ENCODE measurements around the gene LIN28A.

Gene LIN28A

DNA sequence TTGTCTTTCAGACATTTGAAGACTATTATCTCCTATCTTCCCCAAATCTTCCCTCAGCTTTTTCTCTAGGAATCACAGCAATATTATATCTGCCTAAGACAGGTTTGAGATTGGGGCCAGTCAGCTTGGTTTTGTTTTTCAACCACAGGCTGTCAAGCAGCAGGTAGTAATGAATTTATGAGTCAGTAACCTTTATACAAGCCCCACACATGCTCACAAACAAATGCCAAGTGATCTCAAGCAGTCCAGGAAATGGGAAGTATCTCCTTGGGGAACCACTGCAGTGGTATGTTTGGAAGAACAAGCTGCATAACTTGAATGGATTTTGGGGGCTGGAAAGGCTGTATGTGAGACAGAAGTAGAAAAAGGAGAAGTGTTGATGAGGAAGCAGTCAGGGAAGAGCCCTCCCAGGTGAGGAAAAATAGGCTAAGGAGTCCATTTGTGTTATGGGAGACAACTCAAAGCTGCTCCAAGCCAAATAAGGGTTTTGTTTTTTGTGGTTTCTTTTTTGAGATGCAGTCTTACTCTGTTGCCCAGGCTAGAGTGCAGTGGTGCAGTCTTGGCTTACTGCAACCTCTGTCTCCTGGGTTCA lies 23.6 kb downstream of the LIN28A start:
- no peak for DNase-seq (ENCODE audit: low read depth)

DNA sequence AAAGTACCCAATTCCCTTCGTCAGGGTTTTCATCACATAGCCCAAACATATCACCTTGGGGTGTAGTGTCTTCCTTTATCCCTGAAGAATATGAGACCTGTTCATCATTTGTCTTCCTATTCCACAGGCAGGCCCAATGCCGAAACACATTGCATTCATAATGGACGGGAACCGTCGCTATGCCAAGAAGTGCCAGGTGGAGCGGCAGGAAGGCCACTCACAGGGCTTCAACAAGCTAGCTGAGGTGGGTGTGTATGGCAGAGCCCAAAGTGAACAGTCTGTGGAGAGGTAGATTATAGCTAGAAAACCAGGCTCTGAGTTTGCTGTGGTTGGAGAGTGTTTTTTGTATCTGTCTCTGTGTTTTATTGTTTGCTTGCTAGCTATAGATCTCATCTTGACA lies 27.4 kb downstream of the LIN28A start:
- DNase-seq (ENCODE audit: low read depth) = no peak

DNA sequence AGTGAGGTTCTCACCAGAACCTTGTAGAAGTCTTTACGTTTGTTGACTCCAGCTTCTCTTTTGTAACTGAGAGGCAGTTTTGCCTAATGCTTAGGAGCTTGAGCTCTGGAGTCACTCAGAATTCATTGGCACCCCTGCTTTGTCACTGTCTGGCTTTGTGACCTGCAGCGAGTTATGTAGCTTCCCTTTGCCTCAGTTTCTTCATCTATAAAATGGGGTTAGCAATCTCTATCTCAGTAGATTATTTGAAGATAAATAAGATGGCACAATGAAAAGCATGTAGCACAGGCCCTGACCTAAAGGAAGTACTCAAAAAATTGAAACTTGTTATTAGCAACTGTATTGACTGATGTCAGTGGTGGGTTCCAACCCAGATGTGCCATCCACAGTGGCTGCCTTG lies 29.6 kb downstream of the LIN28A start:
- no peak for DNase-seq (ENCODE audit: low read depth)

DNA sequence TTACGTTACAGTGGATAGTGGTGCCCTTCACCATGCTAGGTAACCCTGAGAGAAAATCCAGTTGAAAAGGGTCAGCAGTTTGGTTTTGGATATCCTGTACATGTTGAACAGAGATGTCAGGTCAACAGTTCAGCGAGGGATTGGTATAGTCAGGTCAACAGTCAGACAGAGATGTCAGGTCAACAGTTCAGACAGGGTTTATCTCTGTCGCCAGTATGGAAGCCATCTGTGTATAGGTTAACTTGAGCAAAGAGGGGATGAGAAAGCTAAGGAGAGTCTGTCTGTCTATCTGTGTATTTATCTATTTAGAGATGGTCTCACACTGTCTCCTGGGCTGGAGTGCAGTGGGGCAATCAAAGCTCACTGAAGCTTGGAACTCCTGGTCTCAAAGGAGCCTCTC lies 39.3 kb downstream of the LIN28A start:
- no peak for DNase-seq (ENCODE audit: low read depth)

DNA sequence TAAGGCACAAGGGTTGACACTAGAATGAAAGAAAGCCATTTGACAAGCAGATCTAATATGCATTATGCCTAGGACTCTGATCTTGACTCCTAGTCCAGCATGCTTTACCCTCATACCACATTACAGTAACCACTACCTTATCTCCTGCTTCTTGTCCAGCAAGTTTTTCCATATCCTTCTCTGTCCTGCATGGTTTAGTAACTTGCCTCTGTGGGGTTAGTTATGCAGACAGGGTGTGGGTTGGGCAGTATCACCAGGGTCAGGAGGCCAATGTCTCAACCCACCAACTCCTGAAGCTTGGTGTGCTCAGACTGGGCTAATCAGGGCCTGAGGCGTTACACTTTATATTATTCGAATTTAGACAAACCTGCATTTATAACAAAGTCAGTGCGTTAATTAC lies 40.3 kb downstream of the LIN28A start:
- no peak for DNase-seq (ENCODE audit: low read depth)

DNA sequence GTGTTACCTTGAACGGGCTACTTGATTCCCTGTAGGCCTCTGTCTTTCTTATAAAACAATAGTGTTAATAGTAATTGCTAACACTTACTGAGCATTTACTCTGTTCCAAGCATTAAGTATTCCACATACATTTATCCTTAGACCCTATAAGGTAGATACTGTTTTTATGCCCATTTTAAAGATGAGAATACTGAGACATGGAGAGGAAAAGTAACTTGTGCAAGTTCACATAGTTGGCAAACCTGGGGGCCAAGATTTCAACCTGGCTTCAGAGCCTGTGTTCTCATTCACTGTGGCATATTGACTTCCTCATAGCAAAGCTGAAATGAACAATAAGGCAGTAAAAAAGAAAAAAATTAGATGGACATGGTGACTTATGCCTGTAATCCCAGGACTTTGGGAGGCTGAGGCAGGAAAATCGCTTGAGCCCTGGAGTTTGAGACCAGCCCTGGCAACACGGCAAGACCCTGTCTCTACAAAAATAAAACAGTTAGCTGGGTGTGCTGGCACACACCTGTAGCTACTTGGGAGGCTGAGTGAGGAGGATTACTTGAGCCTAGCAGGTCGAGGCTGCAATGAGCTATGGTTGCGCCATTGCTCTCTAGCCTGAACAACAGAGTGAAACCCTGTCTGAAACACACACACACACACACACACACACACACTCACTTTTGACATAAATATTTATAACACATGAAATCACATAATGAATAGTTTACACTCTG lies 42.0 kb downstream of the LIN28A start:
- DNase-seq (ENCODE audit: low read depth) = no peak

DNA sequence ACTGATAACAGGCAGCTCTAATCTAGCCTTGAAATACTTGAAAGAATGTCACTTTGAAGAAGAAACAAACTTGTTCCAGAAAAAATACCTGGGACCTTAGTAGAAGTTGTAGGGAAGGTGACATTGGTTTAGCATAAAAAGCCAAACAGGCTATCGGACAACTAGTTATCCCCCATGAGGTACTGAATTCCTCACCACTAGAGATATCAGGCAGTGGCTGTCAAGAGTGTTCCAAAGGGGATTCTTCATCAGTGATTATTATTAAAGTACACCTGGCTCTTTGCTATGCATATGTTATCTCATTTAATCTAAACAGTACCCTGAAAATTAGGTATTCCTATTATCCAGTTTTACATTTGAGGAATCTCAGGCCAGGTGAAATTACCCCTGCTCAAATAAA lies 48.5 kb downstream of the LIN28A start:
- DNase-seq (ENCODE audit: low read depth) = no peak

DNA sequence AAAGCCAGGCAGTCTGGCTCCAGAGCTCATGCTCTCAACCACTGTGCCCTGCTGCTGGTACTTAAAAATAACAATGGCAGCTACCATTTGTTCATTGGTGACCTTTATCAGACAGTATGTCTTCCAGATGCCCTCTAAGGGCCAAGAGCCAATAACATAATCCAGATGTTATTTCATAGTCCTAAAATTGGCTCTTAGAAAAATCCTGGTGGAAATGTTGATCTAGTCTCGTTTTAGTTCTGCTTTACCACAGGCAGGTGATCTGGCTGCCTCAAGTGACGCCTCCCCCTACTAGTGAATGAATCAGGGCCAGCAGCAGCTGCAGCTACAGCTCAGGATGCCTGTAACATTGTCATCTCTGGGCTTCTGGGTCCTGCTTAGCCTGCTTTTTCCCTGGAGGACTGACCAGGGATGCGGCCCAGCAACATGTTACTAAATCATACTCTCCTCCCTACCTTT lies 49.0 kb downstream of the LIN28A start:
- no peak for DNase-seq (ENCODE audit: low read depth)

DNA sequence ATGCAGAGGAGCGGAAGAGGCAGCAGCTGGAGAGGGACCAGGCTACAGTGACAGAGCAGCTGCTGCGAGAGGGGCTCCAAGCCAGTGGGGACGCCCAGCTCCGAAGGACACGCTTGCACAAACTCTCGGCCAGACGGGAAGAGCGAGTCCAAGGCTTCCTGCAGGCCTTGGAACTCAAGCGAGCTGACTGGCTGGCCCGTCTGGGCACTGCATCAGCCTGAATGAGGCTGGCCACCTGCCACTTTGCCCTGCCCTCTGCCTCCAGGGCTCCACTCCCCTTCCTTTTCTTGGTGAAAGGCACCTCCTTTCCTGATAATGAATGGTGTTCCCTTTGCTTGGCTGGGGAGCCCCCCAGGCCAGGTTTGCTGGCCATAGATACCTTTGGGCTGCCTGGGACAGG lies 58.3 kb downstream of the LIN28A start:
- DNase-seq (ENCODE audit: low read depth) = no peak

DNA sequence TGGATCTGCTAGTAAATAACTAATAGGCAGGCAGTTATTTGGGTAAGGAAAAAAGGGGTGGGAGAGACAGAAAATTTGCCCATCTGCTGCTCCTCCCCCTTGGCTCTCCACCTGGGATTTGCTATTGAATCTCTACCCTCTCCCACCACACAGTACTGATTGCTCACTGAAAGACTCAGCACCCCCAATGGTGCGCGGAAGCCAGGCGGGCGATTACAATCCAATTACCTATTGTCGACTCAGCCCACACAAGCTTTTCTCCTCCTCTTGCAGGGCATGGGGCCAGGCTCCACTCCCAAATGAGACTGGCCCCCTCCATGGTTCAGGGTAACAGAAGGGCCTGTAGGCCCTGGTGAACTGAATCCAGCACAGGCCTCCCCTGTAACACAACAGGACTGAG lies 58.9 kb downstream of the LIN28A start:
- no peak for DNase-seq (ENCODE audit: low read depth)

DNA sequence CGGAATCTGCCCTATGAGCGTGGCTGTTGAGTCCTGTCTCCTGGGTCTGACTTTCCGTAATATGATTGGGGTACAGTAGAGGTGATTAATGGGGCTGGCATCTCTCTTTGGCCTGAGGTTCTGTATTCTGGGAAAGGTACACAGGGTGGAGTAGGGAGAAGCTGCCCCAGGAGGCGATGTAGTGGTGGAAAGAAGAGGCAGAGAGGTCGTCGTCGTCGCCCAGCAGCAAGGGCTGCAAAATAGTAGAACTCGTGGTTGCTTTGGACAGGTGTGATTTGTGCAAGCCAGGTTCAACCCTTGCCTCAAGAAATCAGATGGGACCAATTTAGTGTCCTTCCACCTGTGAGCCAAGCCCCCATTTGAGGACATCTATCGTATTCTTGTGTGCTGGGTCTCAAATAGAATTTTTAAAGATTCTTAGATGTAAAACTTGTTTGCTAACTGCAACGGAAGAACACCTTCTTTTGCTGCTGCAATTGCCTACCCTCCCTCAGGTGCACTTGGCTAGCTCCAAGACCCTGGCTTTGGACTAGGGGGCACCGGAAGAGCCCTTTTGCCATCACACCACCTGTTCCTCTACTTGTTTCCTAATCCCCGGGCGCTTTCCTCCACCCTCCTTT lies 60.4 kb downstream of the LIN28A start:
- no peak for DNase-seq (ENCODE audit: low read depth)

DNA sequence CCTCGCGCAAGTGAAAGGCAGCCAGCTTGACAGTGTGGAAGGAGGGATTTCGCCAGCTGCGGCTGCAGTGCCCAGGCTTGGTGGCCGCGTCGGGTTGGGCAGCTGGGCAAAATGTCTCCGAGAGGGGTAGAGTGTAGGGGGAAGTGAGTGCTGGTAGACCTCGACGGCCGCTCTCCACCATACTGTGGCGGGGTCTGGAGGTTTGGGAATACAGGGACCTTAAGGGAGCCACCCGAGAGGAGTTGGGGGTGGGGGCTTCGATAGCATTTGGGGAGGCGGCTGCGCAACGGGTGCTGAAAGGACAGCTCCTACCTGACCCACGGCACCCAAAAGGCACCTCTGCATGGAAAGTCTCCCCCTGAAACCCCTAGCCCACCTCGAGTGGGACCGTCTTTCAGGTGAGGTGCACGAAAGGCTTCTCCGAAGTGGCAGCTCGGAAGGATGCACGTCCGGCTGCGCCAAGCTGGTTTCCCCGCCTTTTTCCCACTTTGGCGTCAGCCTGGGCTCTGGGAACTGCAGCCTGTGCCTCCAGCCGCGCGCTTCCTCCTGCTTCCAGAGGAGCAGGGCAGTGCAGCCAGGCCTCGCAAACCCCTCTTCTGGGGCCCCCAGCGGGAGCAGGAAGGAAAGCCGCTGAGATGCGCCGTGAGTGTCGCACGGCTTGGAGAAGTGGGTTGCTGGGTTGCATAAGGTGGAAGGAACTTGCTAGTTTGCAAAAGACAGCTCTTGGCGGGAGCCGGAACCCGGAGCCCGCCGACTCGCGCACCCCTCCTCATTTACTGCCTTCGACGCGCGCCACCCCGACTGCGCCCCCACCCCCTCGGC lies 61.1 kb downstream of the LIN28A start:
- DNase-seq (ENCODE audit: low read depth) = no peak

DNA sequence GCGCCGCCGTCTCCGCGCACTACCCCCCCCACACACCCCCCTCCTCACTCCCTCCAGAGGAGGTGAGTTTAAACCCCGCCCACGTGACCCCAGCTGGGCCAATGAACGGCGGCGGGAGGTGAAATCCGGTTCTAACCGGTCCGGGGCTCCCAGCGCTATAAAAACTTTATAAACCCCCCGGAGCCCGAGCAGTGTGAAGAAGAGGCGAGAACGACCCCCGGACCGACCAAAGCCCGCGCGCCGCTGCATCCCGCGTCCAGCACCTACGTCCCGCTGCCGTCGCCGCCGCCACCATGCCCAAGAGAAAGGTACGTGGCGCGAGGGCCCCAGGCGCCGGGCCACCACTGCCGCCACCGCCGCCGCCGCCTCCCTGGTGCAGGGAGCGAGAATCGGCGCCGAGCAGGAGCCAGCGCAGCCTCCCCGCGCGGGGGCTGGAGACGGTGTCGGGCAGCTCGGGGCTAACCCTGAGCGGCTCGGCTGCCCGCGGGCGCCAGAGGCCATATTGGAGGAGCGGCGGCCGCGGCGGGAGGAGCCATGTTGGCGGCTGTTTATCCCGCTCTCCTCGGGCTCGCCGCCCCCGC lies 61.8 kb downstream of the LIN28A start, which contains the start of gene HMGN2:
Gene HMGN2 (plus strand): TSS at position 121 of the 581 bp plus-strand sequence. CDS start 173 bp downstream, at position 294.
- peak; percentile 61 for DNase-seq (ENCODE audit: low read depth)

DNA sequence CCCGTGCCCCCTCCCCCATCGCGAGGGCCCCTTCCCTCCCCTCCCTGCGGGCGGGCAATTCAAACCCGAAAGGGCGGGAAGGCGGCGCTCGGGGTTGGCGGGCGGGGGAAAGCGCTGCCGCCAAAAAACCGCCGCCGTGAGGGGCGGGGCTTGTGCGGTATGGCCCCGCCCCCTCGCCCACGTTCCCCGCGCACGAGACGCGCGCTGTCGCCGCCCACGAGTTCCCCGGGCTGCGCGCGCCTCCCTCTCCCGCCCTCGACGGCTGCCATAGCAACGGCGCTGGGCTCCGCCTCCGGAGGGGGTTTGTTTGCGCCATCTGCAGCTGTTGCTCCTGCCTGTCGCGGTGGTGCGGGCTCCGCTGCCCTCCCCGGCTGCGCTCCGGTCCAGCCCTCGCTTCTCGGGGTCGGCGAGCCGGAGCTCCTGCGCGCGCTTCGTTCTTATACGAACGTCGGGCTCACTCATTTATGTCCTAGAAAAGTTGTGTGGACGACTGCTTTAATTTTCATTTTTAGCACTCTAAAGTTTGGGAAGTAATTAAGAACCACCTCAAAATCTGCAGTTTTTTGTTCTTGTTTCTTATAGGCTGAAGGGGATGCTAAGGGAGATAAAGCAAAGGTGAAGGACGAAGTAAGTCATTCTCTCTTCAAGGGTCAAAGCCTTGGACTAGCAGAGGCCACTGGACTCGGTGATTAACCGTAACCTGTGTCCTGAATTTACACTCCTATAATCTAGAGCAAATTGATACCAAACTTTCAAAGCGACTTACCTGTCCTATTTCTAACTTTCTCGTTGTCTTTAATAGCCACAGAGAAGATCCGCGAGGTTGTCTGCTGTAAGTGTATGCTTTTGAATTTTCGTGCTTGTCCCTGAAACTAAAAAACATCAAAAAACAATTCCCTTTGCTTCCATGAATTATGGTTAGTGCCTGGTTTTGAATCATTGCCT lies 62.6 kb downstream of the LIN28A start:
- DNase-seq (ENCODE audit: low read depth) = peak; percentile 97

DNA sequence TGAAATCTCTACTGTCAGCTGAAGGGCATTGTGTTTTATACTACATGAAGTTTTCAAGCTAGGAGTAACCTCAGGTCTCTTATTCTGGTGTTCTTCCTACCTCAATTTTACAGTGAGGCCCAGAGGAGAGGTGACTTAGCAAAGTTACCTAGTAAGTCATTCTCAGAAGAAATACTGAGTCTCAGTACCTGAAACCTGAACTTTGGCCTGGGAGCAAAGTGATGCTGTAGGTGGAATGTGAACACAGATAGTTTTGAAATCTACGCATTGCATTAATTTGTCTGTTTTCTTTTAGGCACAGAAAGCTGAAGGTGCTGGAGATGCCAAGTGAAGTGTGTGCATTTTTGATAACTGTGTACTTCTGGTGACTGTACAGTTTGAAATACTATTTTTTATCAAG lies 64.2 kb downstream of the LIN28A start:
- no peak for DNase-seq (ENCODE audit: low read depth)

DNA sequence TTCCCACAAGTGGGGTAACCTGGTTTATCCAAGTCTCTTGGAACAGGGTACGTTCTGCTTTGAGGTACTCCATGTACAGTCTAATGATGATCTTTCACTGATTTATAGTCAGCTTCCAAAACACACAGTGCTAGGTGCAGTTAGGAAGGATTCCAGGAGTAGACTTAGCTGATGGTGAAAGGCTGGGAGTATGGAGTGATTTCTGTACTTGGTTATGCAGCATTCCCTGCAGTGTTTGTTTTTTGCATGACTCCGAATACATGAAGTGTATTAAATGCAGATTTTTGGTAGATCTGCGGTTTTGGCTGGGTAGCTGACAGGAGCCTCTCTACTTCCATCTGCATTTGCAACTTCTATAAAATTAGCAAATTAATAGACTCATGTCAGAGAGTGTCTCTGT lies 65.4 kb downstream of the LIN28A start:
- no peak for DNase-seq (ENCODE audit: low read depth)

DNA sequence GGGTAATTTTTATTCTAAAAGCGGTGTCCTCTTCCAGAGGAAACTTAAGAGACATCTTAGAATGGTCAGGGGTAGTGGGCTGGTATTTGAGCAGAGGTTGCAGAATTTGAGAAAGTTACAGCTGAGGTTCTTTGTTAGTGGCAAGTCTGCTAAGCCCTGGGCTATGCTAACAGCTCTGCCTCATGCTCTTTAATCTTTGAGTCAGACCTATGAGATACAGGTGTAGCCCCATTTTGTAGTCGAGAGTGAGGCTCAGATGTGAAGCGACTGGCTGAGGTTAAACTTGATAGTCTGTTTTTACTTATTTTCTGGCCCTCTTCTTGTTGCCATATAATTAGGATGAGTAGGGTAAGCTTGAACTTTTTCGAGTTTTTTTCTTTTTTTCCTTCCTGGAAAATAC lies 66.3 kb downstream of the LIN28A start:
- DNase-seq (ENCODE audit: low read depth) = no peak

DNA sequence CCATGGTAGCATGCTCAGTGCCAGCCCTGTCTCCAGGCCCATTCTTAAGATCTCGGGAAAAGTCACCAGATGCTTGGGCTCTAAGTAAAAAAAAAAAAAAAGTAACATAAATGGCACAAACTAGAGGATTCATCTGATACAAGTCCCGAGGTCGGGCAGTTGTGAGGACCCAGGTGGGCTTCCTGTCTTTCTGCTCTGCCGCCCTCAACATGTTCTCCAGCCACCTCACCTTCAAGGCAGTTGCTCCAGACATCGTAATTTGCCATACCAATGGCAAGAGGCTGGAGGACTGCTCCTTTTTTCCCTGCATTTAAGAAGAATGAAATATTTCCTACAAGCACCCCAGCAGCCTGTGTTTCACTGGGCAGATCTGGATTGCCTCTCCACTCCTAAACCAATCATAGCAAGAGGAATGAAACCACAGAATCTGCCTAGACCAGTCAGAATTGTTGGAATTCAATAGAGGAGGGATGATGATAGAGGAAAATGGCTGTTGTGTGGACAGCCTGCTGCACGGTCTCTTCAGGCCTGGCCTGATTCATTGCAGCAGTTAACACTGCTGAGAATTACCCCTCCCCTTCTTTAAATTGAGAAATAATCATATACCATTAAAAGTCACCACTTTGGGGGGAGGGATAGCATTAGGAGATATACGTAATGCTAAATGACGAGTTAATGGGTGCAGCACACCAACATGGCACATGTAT lies 67.0 kb downstream of the LIN28A start:
- no peak for DNase-seq (ENCODE audit: low read depth)

DNA sequence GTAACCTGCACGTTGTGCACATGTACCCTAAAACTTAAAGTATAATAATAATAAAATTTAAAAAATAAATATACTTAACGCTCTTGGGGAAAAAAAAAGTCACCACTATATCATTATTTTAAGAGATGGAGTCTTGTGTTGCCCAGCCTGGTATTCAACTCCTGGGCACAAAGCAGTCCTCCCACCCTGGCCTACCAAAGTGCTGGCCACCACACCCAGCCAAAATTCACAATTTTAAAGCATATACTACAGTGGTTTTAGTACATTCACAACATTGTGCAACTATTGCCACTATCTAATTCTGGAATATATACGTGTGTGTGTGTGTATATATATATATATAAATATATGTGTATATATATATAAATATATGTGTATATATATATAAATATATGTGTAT lies 67.5 kb downstream of the LIN28A start:
- no peak for DNase-seq (ENCODE audit: low read depth)

DNA sequence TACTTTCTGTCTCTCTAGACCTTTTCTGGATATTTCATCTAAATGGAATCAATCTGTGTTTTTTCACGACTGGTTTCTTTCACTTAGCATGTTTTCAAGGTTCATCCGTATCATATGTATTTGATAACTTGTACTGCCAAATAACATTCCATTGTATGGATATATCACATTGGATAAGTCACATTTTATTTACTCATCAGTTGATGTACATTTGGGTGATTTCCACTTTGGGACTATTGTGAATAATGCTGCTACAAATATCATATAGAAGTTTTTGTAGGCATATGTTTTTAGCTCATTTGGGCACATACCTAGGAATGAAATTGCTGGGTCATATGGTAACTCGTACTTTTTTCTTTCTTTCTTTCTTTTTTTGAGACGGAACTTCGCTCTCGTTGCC lies 68.4 kb downstream of the LIN28A start:
- DNase-seq (ENCODE audit: low read depth) = no peak
